GDM1 (cell line): Measurements from ENCODE around the gene ADAM17.
"Not testable (repeated sequence)": the region's sequence is repeated elsewhere in the genome, so short reads cannot be mapped to it uniquely, and the experiment has no call there.

ENCODE experiments used
- DNase-seq: peaks from one replicate; lab custom pipeline; 2025; lab: John Stamatoyannopoulos, UW

ADAM17 gene

GRCh38 chr2:9519250-9519649 lies 36.4 kb downstream of the ADAM17 start:
- no peak for DNase-seq

- no peak for DNase-seq
Observed at GRCh38 chr2:9518780-9519179, 36.9 kb downstream of the ADAM17 start.

- DNase-seq = no peak
Observed at GRCh38 chr2:9518163-9518562, 37.5 kb downstream of the ADAM17 start.

- DNase-seq = no peak
Observed at GRCh38 chr2:9517118-9517782, 38.4 kb downstream of the ADAM17 start.

GRCh38 chr2:9513946-9514345 lies 41.7 kb downstream of the ADAM17 start:
- DNase-seq = not testable (repeated sequence)

GRCh38 chr2:9508931-9509330 lies 46.7 kb downstream of the ADAM17 start:
- no peak for DNase-seq

GRCh38 chr2:9498210-9498609 lies 57.4 kb downstream of the ADAM17 start:
- DNase-seq = no peak

- no peak for DNase-seq
Observed at GRCh38 chr2:9497017-9497416, 58.6 kb downstream of the ADAM17 start.

GRCh38 chr2:9494081-9494480 lies 61.5 kb downstream of the ADAM17 start:
- DNase-seq = no peak

- DNase-seq = no peak
Observed at GRCh38 chr2:9493478-9493877, 62.2 kb downstream of the ADAM17 start.

GRCh38 chr2:9492927-9493326 lies 62.7 kb downstream of the ADAM17 start:
- no peak for DNase-seq

- DNase-seq = no peak
Observed at GRCh38 chr2:9490789-9491188, 64.8 kb downstream of the ADAM17 start.

- DNase-seq = no peak
Observed at GRCh38 chr2:9488583-9489547, 66.8 kb downstream of the ADAM17 start.

GRCh38 chr2:9484533-9484932 lies 71.1 kb downstream of the ADAM17 start:
- DNase-seq = no peak

- no peak for DNase-seq
Observed at GRCh38 chr2:9483107-9483506, 72.5 kb downstream of the ADAM17 start.

GRCh38 chr2:9480157-9480556 lies 75.5 kb downstream of the ADAM17 start:
- no peak for DNase-seq

- no peak for DNase-seq
Observed at GRCh38 chr2:9478526-9478925, 77.1 kb downstream of the ADAM17 start.

- DNase-seq = no peak
Observed at GRCh38 chr2:9477914-9478313, 77.7 kb downstream of the ADAM17 start.

- peak; percentile 69 for DNase-seq
Observed at GRCh38 chr2:9474361-9475057, 81.1 kb downstream of the ADAM17 start, which contains the start of gene IAH1. Gene IAH1 (plus strand): TSS chr2:9474551. CDS start chr2:9474567, 16 bp downstream.

GRCh38 chr2:9473985-9474360 lies 81.7 kb downstream of the ADAM17 start:
- no peak for DNase-seq

- DNase-seq = no peak
Observed at GRCh38 chr2:9473308-9473984, 82.2 kb downstream of the ADAM17 start.

GRCh38 chr2:9472511-9472910 lies 83.1 kb downstream of the ADAM17 start:
- DNase-seq = no peak
